WTC11 (cell line): ENCODE results near the gene CHRM4. TPM values are rescaled to one million over a fixed set of nuclear protein-coding genes. Genes with fewer than 3 reads are reported as not detected.

ENCODE experiments used
- ATAC-seq: fragments of 200-7000 bp; cut with Tn5 transposase; 2 replicates; pipeline ENCODE4 v1.10.0; 2021; ENCODE audit warnings: mild to moderate bottlenecking, moderate library complexity
- CTCF ChIA-PET: fragments of 300-600 bp; sonication (Branson Sonifier 250); formaldehyde crosslinking; loops from one replicate; lab custom pipeline; 2021; ENCODE audit warnings: antibody characterized with exemption; lab: Charles Lee
- POLR2A ChIA-PET: fragments of 350-600 bp; sonication (Branson Sonifier 250); formaldehyde crosslinking; loops from one replicate; lab custom pipeline; 2021; ENCODE audit warnings: antibody characterized with exemption; lab: Charles Lee
- DNase-seq: peaks from one replicate; pipeline ENCODE4 v3.0.0; 2021; ENCODE audit warnings: low spot score
- H3K27ac Mint-ChIP-seq: 2 replicates; pipeline ENCODE4 v1.8.0; 2021; ENCODE audit warnings: mixed read lengths
- H3K27me3 Mint-ChIP-seq: 2 replicates; pipeline ENCODE4 v1.8.0; 2021; ENCODE audit warnings: low read depth, mild to moderate bottlenecking, moderate library complexity, mixed read lengths
- H3K36me3 Mint-ChIP-seq: 2 replicates; pipeline ENCODE4 v1.8.0; 2021; ENCODE audit warnings: mixed read lengths
- H3K4me1 Mint-ChIP-seq: 2 replicates; pipeline ENCODE4 v1.8.0; 2022; ENCODE audit warnings: mixed read lengths
- H3K4me3 Mint-ChIP-seq: 2 replicates; pipeline ENCODE4 v1.8.0; 2021; ENCODE audit warnings: mild to moderate bottlenecking, moderate library complexity, mixed read lengths
- H3K9me3 Mint-ChIP-seq: 2 replicates; pipeline ENCODE4 v1.8.0; 2021; ENCODE audit warnings: mixed read lengths
- AR ChIP-seq: fragments of 250-450 bp; sonication (Bioruptor Pico); IDR thresholded peaks from 2 replicates; pipeline ENCODE4 v1.9.0; 2021; ENCODE audit warnings: mild to moderate bottlenecking
- ARID4B ChIP-seq: sonication (generic); formaldehyde crosslinking; IDR thresholded peaks from 2 replicates; pipeline ENCODE4 v1.8.0; 2023; ENCODE audit warnings: missing genetic modification reagents, mild to moderate bottlenecking, borderline replicate concordance
- ATF3 ChIP-seq: sonication (generic); formaldehyde crosslinking; conservative IDR thresholded peaks from 2 replicates; pipeline ENCODE4 v1.8.1; 2022; ENCODE audit warnings: mild to moderate bottlenecking, missing genetic modification reagents
- E2F1 ChIP-seq: sonication (generic); formaldehyde crosslinking; IDR thresholded peaks from 2 replicates; pipeline ENCODE4 v1.8.0; 2022; ENCODE audit warnings: mild to moderate bottlenecking, missing genetic modification reagents
- E2F5 ChIP-seq: sonication (generic); formaldehyde crosslinking; IDR thresholded peaks from 2 replicates; pipeline ENCODE4 v1.8.1; 2022; ENCODE audit warnings: mild to moderate bottlenecking, moderate library complexity, missing genetic modification reagents
- FOXP1 ChIP-seq: sonication (generic); formaldehyde crosslinking; IDR thresholded peaks from 2 replicates; pipeline ENCODE4 v1.8.0; 2022; ENCODE audit warnings: missing genetic modification reagents, mild to moderate bottlenecking, moderate library complexity, borderline replicate concordance
- GABPB1 ChIP-seq: sonication (generic); formaldehyde crosslinking; IDR thresholded peaks from 2 replicates; pipeline ENCODE4 v1.8.1; 2023; ENCODE audit warnings: mild to moderate bottlenecking, missing genetic modification reagents
- RELA ChIP-seq: sonication (generic); formaldehyde crosslinking; IDR thresholded peaks from 2 replicates; pipeline ENCODE4 v1.8.1; 2022; ENCODE audit warnings: missing genetic modification reagents, mild to moderate bottlenecking, borderline replicate concordance
- SMAD4 ChIP-seq: sonication (generic); formaldehyde crosslinking; IDR thresholded peaks from 2 replicates; pipeline ENCODE4 v1.8.0; 2022; ENCODE audit warnings: mild to moderate bottlenecking, missing genetic modification reagents
- ZMAT4 ChIP-seq: fragments of 250-450 bp; sonication (Bioruptor Pico); IDR thresholded peaks from 2 replicates; pipeline ENCODE4 v1.9.0; 2021; ENCODE audit warnings: mild to moderate bottlenecking
- ZNF263 ChIP-seq: sonication (generic); formaldehyde crosslinking; IDR thresholded peaks from 2 replicates; pipeline ENCODE4 v1.8.1; 2022; ENCODE audit warnings: low read depth, mild to moderate bottlenecking, moderate library complexity, missing genetic modification reagents
- ZNF281 ChIP-seq: sonication (generic); formaldehyde crosslinking; IDR thresholded peaks from 2 replicates; pipeline ENCODE4 v1.8.0; 2023; ENCODE audit warnings: mild to moderate bottlenecking, missing genetic modification reagents
- total RNA-seq: library from RNA; stranded (reverse); gene quantifications from 3 replicates; pipeline ENCODE4 v1.2.3, GENCODE V29; 2021

CHRM4 gene
- total RNA-seq, 1 experiment from 2014 or later, result 0.85 TPM

- H3K4me1 Mint-ChIP-seq, result peaks cover 42% of the 10 kb centered on the region
- TF ChIP-seq ATF3, result no peak
- TF ChIP-seq ZNF263 (CRISPR knock-in tag), result no peak
- H3K27ac Mint-ChIP-seq, result no peak overlapping the region
- H3K27me3 Mint-ChIP-seq, result peaks cover 31% of the 10 kb centered on the region
- no peak overlapping the region for H3K4me3 Mint-ChIP-seq
- ChIA-PET POLR2A (no interaction called here), CTCF (interaction anchor here (1.1 to 1.8 kb wide), 2 partner anchors 26 to 84 kb away, joined by 4 to 6 read pairs; no protein-coding TSS in a partner anchor)
- H3K9me3 Mint-ChIP-seq, result no peaks in the 10 kb centered on the region
- peaks cover 27% of the 10 kb centered on the region for H3K36me3 Mint-ChIP-seq
- DNase-seq, result no peak
- ATAC-seq, result peak; percentile 57
These were observed 44.5 kb upstream of the CHRM4 start for GRCh38 chr11:46436113-46436512.

- H3K4me3 Mint-ChIP-seq, result no peak overlapping the region
- CTCF ChIA-PET, result interaction anchor here (1.0 to 1.8 kb wide), 3 partner anchors 25 to 94 kb away, joined by 4 to 6 read pairs (median 4); no protein-coding TSS in a partner anchor
- POLR2A ChIA-PET, result no interaction called here
These were observed 44.1 kb upstream of the CHRM4 start for GRCh38 chr11:46435679-46436078.

GRCh38 chr11:46431211-46431610 is 39.6 kb upstream of the CHRM4 start:
- no peak for ATAC-seq
- DNase-seq, result no peak
- H3K4me3 Mint-ChIP-seq, result no peak overlapping the region
- H3K9me3 Mint-ChIP-seq, result no peaks in the 10 kb centered on the region
- no peak overlapping the region; the same call in 1 of the 2 replicates for H3K27ac Mint-ChIP-seq
- ChIA-PET POLR2A (no interaction called here), CTCF (interaction anchor here (1.5 to 2.0 kb wide), 3 partner anchors 21 to 98 kb away, joined by 5 to 7 read pairs (median 6); no protein-coding TSS in a partner anchor)
- peaks cover 14% of the 10 kb centered on the region for H3K27me3 Mint-ChIP-seq
- H3K36me3 Mint-ChIP-seq, result peaks cover 23% of the 10 kb centered on the region
- peaks cover 40% of the 10 kb centered on the region for H3K4me1 Mint-ChIP-seq
- TF ChIP-seq RELA (CRISPR knock-in tag), result no peak
- TF ChIP-seq FOXP1 (CRISPR knock-in tag), result no peak
- TF ChIP-seq E2F5 (CRISPR knock-in tag), result no peak
- TF ChIP-seq ZNF281 (CRISPR knock-in tag), result no peak
- no peak for TF ChIP-seq ARID4B
- no peak for TF ChIP-seq ZMAT4 (CRISPR knock-in tag)
- TF ChIP-seq GABPB1 (CRISPR knock-in tag), result no peak

More at GRCh38 chr11:46435679-46436078, 44.1 kb upstream of the CHRM4 start:
- peaks cover 23% of the 10 kb centered on the region for H3K36me3 Mint-ChIP-seq
- H3K4me1 Mint-ChIP-seq, result peaks cover 42% of the 10 kb centered on the region
- no peak overlapping the region for H3K27ac Mint-ChIP-seq
- TF ChIP-seq SMAD4 (CRISPR knock-in tag) (no peak), AR (CRISPR knock-in tag) (no peak), E2F1 (CRISPR knock-in tag) (no peak), GABPB1 (CRISPR knock-in tag) (no peak)
- H3K9me3 Mint-ChIP-seq, result no peaks in the 10 kb centered on the region
- peak; percentile 27; the same call in 1 of the 2 replicates for ATAC-seq
- peaks cover 31% of the 10 kb centered on the region for H3K27me3 Mint-ChIP-seq
- DNase-seq, result no peak
